SJCRH30 (cell line): Measurements from ENCODE around the gene MIGA1. TPM values are rescaled to one million over a fixed set of nuclear protein-coding genes. Genes with fewer than 3 reads are reported as not detected.
"Not testable (repeated sequence)": the region's sequence is repeated elsewhere in the genome, so short reads cannot be mapped to it uniquely, and the experiment has no call there.

Experiments used
- DNase-seq, 2 experiments: peaks; one replicate each; pipeline ENCODE4 v3.0.0-alpha.2; 2015 to 2020
- H3K27ac ChIP-seq: fragments of 250-450 bp; sonication (Bioruptor Pico); 2 replicates; pipeline ENCODE4 v1.5.1; 2020; ENCODE audit warnings: mild to moderate bottlenecking, moderate library complexity
- H3K27me3 ChIP-seq: fragments of 250-450 bp; sonication (Bioruptor Pico); 2 replicates; pipeline ENCODE4 v1.5.1; 2020; ENCODE audit warnings: mild to moderate bottlenecking, moderate library complexity
- H3K36me3 ChIP-seq: fragments of 250-450 bp; sonication (Bioruptor Pico); 2 replicates; pipeline ENCODE4 v1.5.1; 2020; ENCODE audit warnings: mild to moderate bottlenecking, moderate library complexity
- H3K4me1 ChIP-seq: fragments of 250-450 bp; sonication (Bioruptor Pico); 2 replicates; pipeline ENCODE4 v1.5.1; 2020; ENCODE audit warnings: mild to moderate bottlenecking, moderate library complexity
- H3K4me3 ChIP-seq: fragments of 250-450 bp; sonication (Bioruptor Pico); 2 replicates; pipeline ENCODE4 v1.5.1; 2020; ENCODE audit warnings: mild to moderate bottlenecking, moderate library complexity
- H3K9me3 ChIP-seq: fragments of 250-450 bp; sonication (Bioruptor Pico); replicated peaks from 2 replicates; pipeline ENCODE4 v1.5.1; 2020; ENCODE audit warnings: mild to moderate bottlenecking, moderate library complexity
- total RNA-seq: library from RNA; depleted of rRNA; stranded (reverse); fragments of >200 nt; shearing (Covaris generic); gene quantifications from 2 replicates; pipeline ENCODE4 v1.2.3, GENCODE V29; 2014; rRNA removed

Gene MIGA1, protein sequence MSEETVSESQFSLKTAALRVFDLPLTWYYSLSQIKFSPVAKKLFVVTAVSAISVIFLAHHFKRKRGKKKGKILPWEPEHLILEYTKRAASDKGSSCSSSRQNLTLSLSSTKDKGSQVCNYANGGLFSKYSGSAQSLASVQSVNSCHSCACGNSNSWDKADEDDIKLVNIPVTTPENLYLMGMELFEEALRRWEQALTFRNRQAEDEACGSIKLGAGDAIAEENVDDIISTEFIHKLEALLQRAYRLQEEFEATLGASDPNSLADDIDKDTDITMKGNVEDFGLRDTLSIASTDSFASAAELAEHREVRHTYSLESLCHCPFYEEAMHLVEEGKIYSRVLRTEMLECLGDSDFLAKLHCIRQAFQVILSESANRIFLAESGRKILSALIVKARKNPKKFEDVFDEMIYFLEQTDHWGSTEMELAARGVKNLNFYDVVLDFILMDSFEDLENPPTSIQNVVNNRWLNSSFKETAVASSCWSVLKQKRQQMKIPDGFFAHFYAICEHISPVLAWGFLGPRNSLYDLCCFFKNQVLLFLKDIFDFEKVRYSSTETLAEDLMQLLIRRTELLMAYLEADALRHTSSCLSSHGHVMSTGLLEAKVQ
- 8.2 and 8.8 TPM in 2 replicates for total RNA-seq

DNA sequence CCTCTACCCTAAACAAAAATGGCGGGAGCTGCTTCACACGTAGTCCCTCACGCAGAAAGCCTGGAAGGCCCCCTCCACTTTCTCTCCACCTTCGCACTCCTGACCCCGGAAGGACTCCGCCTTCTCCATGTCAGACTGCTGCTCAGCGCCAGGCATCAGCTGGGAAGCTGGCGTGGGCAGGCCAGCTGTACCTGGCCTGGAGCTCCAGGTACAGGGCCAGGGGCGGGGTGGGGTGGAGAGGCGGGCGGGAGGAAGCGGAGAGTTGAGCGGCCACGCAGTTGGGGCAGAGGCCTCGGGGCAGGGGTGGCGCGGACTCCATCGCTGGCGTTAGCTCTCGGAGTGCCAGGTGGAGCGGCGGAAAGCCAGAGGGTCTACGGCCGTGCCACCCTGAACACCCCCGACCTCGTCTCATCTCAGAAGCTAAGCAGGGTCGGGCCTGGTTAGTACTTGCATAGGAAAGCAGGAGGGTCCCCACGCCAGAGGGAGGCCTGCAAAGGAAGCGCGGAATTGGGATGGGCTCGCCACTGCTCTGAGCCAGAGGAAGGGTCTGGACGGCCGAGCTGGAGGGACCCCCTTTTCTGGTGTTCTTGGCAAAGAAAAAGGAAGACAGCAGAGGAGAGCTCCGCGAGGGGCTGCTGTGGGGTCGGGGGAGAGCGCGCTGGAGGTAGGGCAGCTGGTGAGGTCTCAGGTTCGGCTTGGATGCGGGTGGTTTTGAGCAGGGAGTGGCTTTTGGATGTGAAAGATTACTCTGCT is at the start of gene MIGA1:
Gene MIGA1 (plus strand): TSS at position 121 of the 753 bp plus-strand sequence. CDS start 3,604 bp downstream, outside the sequence.
- DNase-seq, result peak; percentile 88 to 92
- H3K27me3 ChIP-seq, result no peaks in the 10 kb centered on the region
- peak within 1 kb of the TSS; percentile 27 for H3K27ac ChIP-seq
- peaks cover 16% of the 10 kb centered on the region for H3K36me3 ChIP-seq
- H3K4me3 ChIP-seq, result peak within 1 kb of the TSS; percentile 91
- peaks cover 3% of the 10 kb centered on the region; the same call in 1 of the 2 replicates for H3K4me1 ChIP-seq
- no peaks in the 10 kb centered on the region for H3K9me3 ChIP-seq

DNA sequence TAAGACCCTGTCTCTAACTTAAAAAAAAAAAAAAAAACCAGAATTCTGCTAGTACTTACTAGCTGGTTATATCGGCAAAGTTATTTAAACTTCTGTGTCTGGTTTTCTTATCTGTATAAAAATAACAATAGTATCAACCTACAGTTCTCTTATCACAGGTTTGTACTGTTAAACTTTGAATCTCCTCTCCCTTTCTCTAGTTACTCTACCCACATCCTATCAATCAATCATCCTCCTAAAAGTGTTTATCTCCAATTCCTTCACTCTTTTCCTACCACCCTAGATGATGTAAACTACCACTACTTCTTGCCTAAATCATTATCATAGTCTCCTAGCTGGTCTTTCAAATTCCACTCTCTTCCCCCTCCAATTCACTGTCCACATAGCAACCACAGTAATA is 47.4 kb upstream of the MIGA1 start:
- Histone ChIP-seq H3K4me1 (no peaks in the 10 kb centered on the region), H3K36me3 (peaks cover 34% of the 10 kb centered on the region), H3K27ac (no peak overlapping the region), H3K9me3 (no peaks in the 10 kb centered on the region), H3K27me3 (no peaks in the 10 kb centered on the region), H3K4me3 (no peak overlapping the region)
- DNase-seq, result no peak

DNA sequence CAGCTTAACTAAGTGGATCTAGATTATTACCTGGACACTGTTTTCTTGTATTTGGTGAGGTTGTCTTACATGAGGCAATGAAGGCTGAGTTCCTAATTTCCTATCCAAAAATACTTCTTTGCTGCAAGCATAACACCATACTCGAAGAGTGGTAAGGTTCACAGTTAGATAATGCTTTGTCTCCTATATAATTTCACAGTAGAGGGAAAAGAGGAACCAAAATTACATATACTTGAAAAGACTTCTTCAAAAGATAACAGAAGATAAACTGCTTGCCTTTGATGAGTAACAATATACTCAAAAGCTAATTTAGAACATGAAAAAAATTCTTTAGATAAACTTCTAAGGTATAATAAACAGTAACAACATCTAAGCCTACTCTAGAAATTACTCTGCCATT is 40.2 kb upstream of the MIGA1 start:
- Histone ChIP-seq H3K9me3 (no peaks in the 10 kb centered on the region), H3K27me3 (no peaks in the 10 kb centered on the region), H3K36me3 (peaks cover 25% of the 10 kb centered on the region), H3K4me1 (no peaks in the 10 kb centered on the region), H3K27ac (no peak overlapping the region), H3K4me3 (no peak overlapping the region)
- DNase-seq, result no peak

DNA sequence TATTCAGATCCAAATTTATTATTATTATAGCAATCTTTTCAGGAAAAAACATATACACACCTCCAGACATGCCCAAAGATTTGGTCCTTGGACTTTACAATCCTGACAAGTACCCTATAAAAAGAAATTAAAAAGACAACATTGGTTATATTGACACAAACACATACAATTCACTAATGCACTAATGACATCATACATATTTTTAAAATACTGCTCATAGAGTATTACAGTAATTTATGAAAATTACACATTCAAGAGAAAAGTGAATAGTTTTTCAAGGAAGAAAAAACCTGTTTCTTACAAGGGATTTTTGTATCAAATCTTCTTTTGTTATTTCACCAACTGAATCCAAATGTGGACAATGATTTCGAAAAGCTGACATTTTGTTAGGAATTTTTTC is 38.1 kb upstream of the MIGA1 start:
- H3K4me3 ChIP-seq, result no peak overlapping the region
- H3K4me1 ChIP-seq, result no peaks in the 10 kb centered on the region
- H3K27me3 ChIP-seq, result no peaks in the 10 kb centered on the region
- DNase-seq, result no peak
- no peak overlapping the region for H3K27ac ChIP-seq
- no peaks in the 10 kb centered on the region for H3K9me3 ChIP-seq
- peaks cover 21% of the 10 kb centered on the region for H3K36me3 ChIP-seq

DNA sequence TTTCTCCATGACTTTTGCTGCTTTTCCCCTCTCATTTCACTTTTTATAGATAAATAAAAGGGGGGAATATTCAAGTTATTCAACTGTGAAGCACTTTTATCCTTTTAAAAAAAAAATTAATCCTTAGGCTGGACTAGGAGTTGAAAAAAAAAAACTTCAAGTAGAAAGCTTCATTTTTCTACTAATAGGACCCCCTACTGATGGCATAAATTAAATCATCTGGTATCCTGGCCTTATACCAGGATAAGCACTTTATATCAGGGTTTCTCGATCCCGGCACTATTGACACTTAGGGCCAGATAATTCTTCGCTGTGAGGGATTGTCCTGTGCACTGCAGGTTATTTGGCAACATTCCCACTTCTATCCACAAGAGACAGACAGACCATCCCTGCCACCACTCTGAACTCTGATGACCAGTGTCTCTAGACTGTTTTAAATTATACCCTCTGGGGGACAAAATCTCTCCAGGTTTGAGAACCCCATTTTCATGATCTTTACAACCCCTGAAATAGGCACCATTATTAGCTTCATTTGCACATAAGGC is 37.4 kb upstream of the MIGA1 start:
- no peaks in the 10 kb centered on the region for H3K27me3 ChIP-seq

DNA sequence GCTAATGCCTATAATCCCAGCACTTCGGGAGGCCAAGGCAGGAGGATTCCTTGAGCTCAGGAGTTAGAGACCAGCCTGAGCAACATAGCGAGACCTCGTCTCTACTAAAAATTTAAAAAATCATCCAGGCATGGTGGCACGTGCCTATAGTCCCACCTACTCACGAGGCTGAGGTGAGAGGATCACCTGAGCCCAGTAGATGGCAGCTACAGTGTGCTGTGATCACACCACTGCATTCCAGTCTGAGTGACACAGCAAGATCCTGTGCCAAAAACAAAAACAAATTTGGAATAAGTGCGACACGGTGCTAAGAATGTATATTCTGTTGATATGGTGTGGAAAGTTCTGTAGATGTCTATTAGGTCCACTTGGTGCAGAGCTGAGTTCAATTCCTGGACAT is 34.9 kb upstream of the MIGA1 start:
- no peak for DNase-seq
- Histone ChIP-seq H3K27me3 (no peaks in the 10 kb centered on the region), H3K4me3 (no peak overlapping the region), H3K4me1 (no peaks in the 10 kb centered on the region), H3K9me3 (no peaks in the 10 kb centered on the region), H3K27ac (no peak overlapping the region), H3K36me3 (peaks cover 16% of the 10 kb centered on the region)

More for the DNA sequence above, 37.4 kb upstream of the MIGA1 start:
- H3K9me3 ChIP-seq, result no peaks in the 10 kb centered on the region
- no peak for DNase-seq
- H3K27ac ChIP-seq, result no peak overlapping the region
- no peaks in the 10 kb centered on the region for H3K4me1 ChIP-seq
- H3K36me3 ChIP-seq, result peaks cover 24% of the 10 kb centered on the region
- no peak overlapping the region for H3K4me3 ChIP-seq

DNA sequence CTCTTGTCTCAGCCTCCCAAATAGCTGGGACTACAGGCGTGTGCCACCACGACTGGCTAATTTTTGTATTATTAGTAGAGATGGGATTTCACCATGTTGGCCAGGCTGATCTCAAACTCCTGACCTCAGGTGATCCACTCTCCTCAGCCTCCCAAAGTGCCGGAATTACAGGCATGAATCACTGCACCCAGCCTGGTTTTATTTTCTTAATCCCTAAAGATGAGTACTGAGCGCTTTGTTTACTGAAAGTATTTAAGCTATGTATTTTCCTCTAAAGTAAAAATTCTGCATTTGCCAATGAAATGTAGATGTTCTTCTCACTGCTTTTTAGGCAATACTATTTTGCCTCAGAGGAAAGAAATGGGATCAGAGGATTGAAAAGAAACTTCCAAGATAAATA is 30.0 kb upstream of the MIGA1 start:
- H3K27me3 ChIP-seq, DNase-seq, H3K4me1 ChIP-seq, H3K4me3 ChIP-seq, H3K9me3 ChIP-seq, H3K27ac ChIP-seq: not testable (repeated sequence)
- peaks cover 12% of the 10 kb centered on the region; the same call in 1 of the 2 replicates for H3K36me3 ChIP-seq

DNA sequence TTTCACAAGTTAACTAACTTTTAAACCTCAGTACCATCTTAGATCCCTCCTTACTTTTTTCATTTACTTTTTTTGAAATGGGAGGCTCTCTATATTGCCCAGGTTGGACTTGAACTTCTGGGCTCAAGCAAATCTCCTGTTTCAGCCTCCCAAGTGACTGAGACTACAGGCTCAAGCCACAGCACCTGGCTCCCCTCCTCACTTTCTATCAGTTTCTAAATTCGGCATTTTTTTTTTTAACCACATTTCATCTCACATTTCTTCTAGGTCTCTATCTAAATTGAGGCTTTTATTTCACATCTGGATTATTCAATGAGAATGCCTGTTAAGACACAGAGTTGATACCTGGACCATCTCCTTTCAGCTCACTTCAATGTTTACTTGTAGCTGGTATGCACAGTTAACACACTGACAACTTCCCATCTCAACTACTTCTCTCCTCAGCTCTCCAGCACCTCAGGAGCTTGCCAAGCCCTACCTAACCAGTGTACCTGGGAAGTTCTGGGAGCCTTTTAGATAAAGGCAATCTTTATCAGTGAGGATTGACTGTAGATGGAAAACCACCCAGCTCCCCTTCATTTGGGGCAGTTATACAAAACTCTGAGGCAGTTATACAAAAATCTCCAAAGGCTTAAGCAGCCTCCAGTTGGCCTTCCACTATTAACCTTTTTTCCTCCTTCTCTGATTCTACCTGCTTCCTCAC is 23.2 kb upstream of the MIGA1 start:
- H3K27me3 ChIP-seq, result no peaks in the 10 kb centered on the region

DNA sequence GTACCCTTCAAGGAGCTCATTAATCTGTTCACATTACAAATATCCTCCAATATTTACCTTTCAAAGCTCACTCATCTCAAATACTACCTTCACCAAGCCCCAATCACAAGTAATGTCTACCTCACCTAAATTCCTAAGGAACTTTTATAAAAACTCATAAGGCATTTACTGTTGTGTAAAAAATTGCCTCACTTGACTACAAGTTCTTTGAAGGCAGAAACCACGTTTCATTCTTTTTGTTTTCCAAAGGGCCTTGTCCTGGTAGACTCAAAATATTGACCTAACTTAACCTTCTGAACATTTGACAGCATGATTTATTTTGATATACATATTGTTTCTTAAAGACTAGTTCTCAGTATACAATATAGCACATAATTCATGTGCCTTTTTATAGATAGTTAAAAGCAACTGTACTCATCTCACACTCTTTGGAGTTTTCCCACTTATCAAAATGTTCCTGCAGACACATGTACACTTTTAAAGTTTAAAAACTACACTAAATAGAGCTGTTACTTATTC is 22.3 kb upstream of the MIGA1 start:
- Histone ChIP-seq H3K27ac (no peak overlapping the region), H3K4me1 (no peaks in the 10 kb centered on the region), H3K9me3 (0 out of 2 replicates have a peak, but pooled peaks cover 5% of the 10 kb centered on the region), H3K4me3 (no peak overlapping the region), H3K27me3 (no peaks in the 10 kb centered on the region), H3K36me3 (peaks cover 6% of the 10 kb centered on the region; the same call in 1 of the 2 replicates)
- DNase-seq, result no peak

More for the DNA sequence above, 23.2 kb upstream of the MIGA1 start:
- no peak for DNase-seq
- Histone ChIP-seq H3K36me3 (peaks cover 6% of the 10 kb centered on the region; the same call in 1 of the 2 replicates), H3K4me1 (no peaks in the 10 kb centered on the region), H3K4me3 (no peak overlapping the region), H3K27ac (no peak overlapping the region), H3K9me3 (0 out of 2 replicates have a peak, but pooled peaks cover 5% of the 10 kb centered on the region)

DNA sequence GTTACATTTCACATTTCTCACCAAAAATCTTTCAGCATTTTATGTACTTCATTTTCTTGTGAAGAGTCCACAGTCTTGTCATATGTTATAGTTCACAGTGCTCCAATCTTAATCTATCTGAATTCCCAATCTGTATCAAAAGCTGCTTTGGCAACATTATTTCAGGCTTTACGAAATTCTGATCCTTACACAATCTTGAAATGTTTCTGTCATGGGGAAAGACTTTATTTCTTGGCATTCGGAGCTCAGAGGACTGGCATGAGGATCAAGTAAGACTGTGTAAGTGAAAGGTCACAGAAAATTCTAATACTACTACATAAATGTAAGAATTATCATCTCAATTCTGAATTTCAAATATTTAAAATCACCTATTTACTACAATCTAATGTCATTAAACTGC is 21.8 kb upstream of the MIGA1 start:
- no peaks in the 10 kb centered on the region for H3K27me3 ChIP-seq
- no peak for DNase-seq
- H3K4me3 ChIP-seq, result no peak overlapping the region
- H3K9me3 ChIP-seq, result 0 out of 2 replicates have a peak, but pooled peaks cover 5% of the 10 kb centered on the region
- H3K36me3 ChIP-seq, result peaks cover 6% of the 10 kb centered on the region; the same call in 1 of the 2 replicates
- H3K4me1 ChIP-seq, result no peaks in the 10 kb centered on the region
- H3K27ac ChIP-seq, result no peak overlapping the region

DNA sequence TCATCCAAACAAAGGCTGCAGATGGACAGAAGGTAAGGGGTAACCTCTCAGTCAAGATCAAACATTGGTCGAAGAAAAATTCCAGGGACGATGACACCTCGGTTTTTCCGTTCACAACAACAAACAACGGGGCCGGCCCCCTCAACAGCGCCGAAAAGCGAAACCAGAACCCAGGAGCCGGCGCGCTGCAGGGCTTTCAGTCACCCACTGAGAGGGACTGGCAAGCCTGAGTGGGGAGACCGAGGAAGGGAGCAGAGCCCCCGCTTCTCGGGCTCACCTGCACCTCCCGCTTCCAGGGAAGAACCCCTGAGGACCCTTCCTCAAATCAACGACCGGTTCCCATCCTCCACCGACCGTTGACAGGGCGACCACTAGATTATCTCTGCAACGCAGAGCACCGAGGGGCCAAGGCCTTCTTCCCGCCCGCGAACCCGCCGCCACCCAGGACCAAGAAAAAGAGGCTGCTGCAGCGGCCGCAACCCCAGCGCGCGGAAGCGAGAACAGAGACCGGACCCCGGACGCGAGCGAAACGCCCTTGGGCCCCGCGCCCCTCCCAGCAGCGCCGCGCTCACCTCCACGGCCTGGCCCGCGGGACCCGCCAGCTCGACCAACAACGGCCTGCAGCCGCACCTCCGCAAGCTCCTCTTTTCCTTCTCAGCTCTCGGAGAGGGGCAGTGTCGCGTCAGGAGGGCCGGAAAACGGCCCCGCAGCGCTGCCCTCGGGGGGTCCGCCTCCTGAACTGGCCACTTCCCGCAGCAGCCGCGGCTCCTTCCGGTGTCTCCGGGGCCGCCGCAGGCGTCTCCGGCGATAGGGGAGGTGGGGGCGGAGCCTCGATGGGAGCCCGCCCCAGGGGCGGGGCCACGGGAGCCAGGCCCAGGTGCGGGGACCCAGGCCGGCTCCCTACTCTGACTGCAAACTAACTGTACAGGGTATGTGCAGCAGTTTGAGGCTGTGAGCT is 20.1 kb upstream of the MIGA1 start, which contains the start of gene USP33:
Gene USP33 (minus strand): TSS at position 782 of the 958 bp plus-strand sequence. CDS start 18,155 bp downstream, outside the sequence.
- peaks cover 6% of the 10 kb centered on the region; the same call in 1 of the 2 replicates for H3K36me3 ChIP-seq
- no peaks in the 10 kb centered on the region for H3K27me3 ChIP-seq
- H3K4me1 ChIP-seq, result no peaks in the 10 kb centered on the region
- peak within 1 kb of the TSS; percentile 73 for H3K27ac ChIP-seq
- peak within 1 kb of the TSS; percentile 97 for H3K4me3 ChIP-seq
- 0 out of 2 replicates have a peak, but pooled peaks cover 5% of the 10 kb centered on the region for H3K9me3 ChIP-seq
- peak; percentile 89 to 90 for DNase-seq

DNA sequence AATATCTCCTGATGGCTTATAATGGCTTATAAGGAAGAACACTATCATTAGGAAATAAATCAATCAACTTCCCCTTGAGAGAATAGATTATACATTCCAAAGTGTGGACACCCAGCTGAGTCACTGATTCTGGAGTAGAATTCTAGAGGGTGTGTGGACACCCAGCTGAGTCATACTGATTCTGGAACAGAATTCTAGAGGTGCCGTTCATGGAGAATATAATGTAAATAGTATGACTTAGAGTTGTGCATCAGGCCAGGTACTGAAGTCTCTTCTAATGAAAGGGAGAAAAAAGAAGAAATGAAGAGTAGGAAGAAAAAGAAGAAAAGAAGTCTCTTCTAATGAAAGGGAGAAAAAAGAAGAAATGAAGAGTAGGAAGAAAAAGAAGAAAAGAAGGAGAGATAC is 17.4 kb upstream of the MIGA1 start:
- H3K27ac ChIP-seq, result no peak overlapping the region
- DNase-seq, result no peak
- no peak overlapping the region for H3K4me3 ChIP-seq

DNA sequence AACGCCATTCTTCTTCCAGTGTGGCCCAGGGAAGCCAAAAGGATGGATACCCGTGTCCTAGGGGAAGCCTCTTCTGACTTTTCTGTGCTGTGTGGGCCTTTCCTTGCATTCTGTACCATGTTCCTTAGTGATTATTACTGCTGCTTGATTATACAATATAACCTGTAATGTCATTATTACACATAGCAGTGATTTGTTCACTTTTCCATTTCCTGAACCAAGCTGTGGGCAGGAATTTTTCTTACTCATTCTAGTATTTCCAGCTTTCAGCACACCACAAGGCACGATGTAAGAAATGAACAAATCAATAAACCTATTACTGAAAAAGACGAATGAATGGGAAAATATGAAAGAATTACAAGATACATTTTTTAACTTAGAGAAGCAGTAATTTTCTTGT is 11.4 kb upstream of the MIGA1 start:
- Histone ChIP-seq H3K36me3 (no peaks in the 10 kb centered on the region), H3K27ac (no peak overlapping the region), H3K4me1 (no peaks in the 10 kb centered on the region), H3K9me3 (no peaks in the 10 kb centered on the region), H3K4me3 (no peak overlapping the region), H3K27me3 (no peaks in the 10 kb centered on the region)
- DNase-seq, result no peak

More for the DNA sequence above, 17.4 kb upstream of the MIGA1 start:
- H3K9me3 ChIP-seq, result 0 out of 2 replicates have a peak, but pooled peaks cover 5% of the 10 kb centered on the region
- H3K36me3 ChIP-seq, result no peaks in the 10 kb centered on the region
- no peaks in the 10 kb centered on the region for H3K27me3 ChIP-seq
- no peaks in the 10 kb centered on the region for H3K4me1 ChIP-seq
